Neural cell (in vitro differentiated cells): ENCODE data around the gene PBXIP1.

Source experiments
- CTCF ChIP-seq: fragments of 450-650 bp; IDR thresholded peaks from 2 replicates; pipeline ENCODE4 v1.5.1; 2014; ENCODE audit warnings: antibody characterized with exemption, mild to moderate bottlenecking, moderate library complexity; ENCODE audit not compliant: poor library complexity, severe bottlenecking
- EP300 ChIP-seq: fragments of 450-650 bp; conservative IDR thresholded peaks from 2 replicates; pipeline ENCODE4 v1.6.1; 2014; ENCODE audit warnings: antibody characterized with exemption, mild to moderate bottlenecking, moderate library complexity; ENCODE audit not compliant: poor library complexity, severe bottlenecking
- EZH2 ChIP-seq: fragments of 200-600, 300-800 bp; shearing (Covaris generic), sonication (generic); IDR thresholded peaks from 2 replicates; pipeline ENCODE4 v1.6.1; 2014; ENCODE audit warnings: antibody characterized with exemption, low read length, borderline replicate concordance, mild to moderate bottlenecking; ENCODE audit not compliant: insufficient read depth, poor library complexity, severe bottlenecking
- POLR2AphosphoS5 ChIP-seq: IDR thresholded peaks from 2 replicates; pipeline ENCODE4 v1.6.1; 2012
- TAF1 ChIP-seq: IDR thresholded peaks from 2 replicates; pipeline ENCODE4 v1.6.1; 2012; ENCODE audit warnings: low read depth
- TF ChIP-seq, protein P1 (sequence below): IDR thresholded peaks from 2 replicates; pipeline ENCODE4 v1.6.1; 2012; ENCODE audit warnings: borderline replicate concordance

- TF ChIP-seq CTCF (no peak), EZH2 (no peak), EP300 (no peak), TAF1 (no peak), POLR2AphosphoS5 (no peak)
- TF ChIP-seq, protein P1, sequence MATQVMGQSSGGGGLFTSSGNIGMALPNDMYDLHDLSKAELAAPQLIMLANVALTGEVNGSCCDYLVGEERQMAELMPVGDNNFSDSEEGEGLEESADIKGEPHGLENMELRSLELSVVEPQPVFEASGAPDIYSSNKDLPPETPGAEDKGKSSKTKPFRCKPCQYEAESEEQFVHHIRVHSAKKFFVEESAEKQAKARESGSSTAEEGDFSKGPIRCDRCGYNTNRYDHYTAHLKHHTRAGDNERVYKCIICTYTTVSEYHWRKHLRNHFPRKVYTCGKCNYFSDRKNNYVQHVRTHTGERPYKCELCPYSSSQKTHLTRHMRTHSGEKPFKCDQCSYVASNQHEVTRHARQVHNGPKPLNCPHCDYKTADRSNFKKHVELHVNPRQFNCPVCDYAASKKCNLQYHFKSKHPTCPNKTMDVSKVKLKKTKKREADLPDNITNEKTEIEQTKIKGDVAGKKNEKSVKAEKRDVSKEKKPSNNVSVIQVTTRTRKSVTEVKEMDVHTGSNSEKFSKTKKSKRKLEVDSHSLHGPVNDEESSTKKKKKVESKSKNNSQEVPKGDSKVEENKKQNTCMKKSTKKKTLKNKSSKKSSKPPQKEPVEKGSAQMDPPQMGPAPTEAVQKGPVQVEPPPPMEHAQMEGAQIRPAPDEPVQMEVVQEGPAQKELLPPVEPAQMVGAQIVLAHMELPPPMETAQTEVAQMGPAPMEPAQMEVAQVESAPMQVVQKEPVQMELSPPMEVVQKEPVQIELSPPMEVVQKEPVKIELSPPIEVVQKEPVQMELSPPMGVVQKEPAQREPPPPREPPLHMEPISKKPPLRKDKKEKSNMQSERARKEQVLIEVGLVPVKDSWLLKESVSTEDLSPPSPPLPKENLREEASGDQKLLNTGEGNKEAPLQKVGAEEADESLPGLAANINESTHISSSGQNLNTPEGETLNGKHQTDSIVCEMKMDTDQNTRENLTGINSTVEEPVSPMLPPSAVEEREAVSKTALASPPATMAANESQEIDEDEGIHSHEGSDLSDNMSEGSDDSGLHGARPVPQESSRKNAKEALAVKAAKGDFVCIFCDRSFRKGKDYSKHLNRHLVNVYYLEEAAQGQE = no peak
Observed at GRCh38 chr1:155005076-155006011, 49.4 kb upstream of the PBXIP1 start.
